Parathyroid adenoma (tissue), 2 donors: ENCODE measurements around the gene RIPOR3.

ENCODE experiments used
- H2AFZ ChIP-seq: fragments of 300-600 bp; sonication (generic); one replicate; pipeline ENCODE4 v1.7.0; 2017; ENCODE audit warnings: antibody characterized with exemption, mild to moderate bottlenecking
- H3K27ac ChIP-seq: fragments of 300-600 bp; sonication (generic); one replicate; pipeline ENCODE4 v1.7.0; 2017
- H3K27me3 ChIP-seq: fragments of 300-600 bp; sonication (generic); one replicate; pipeline ENCODE4 v1.7.0; 2017; ENCODE audit warnings: low read length; ENCODE audit not compliant: control insufficient read depth, insufficient read depth
- H3K36me3 ChIP-seq: fragments of 300-600 bp; sonication (generic); one replicate; pipeline ENCODE4 v1.7.0; 2017; ENCODE audit warnings: low read length; ENCODE audit not compliant: control insufficient read depth, insufficient read depth
- H3K4me1 ChIP-seq: fragments of 300-600 bp; sonication (generic); one replicate; pipeline ENCODE4 v1.7.0; 2017; ENCODE audit warnings: control low read depth
- H3K4me2 ChIP-seq: fragments of 300-600 bp; sonication (generic); one replicate; pipeline ENCODE4 v1.7.0; 2017; ENCODE audit warnings: low read length
- H3K4me3 ChIP-seq: fragments of 300-600 bp; sonication (generic); one replicate; pipeline ENCODE4 v1.7.0; 2017; ENCODE audit warnings: low read depth, low read length
- H3K79me2 ChIP-seq: fragments of 300-600 bp; sonication (generic); one replicate; pipeline ENCODE4 v1.7.0; 2017; ENCODE audit warnings: control low read depth
- H3K9ac ChIP-seq: fragments of 300-600 bp; sonication (generic); one replicate; pipeline ENCODE4 v1.7.0; 2017; ENCODE audit warnings: mild to moderate bottlenecking
- H3K9me3 ChIP-seq: fragments of 300-600 bp; sonication (generic); one replicate; pipeline ENCODE4 v1.7.0; 2017; ENCODE audit warnings: low read length; ENCODE audit not compliant: control insufficient read depth
- TF ChIP-seq, protein P1 (sequence below): fragments of 300-600 bp; sonication (generic); IDR thresholded peaks from one replicate; pipeline ENCODE4 v1.7.0; 2017; ENCODE audit warnings: antibody characterized with exemption, mild to moderate bottlenecking
- donor health status: primary hyperparathyroidism.

Gene RIPOR3

GRCh38 chr20:50633361-50633760 is 58.0 kb downstream of the RIPOR3 start:
- no peak overlapping the region for H3K27ac ChIP-seq
- TF ChIP-seq, protein P1, sequence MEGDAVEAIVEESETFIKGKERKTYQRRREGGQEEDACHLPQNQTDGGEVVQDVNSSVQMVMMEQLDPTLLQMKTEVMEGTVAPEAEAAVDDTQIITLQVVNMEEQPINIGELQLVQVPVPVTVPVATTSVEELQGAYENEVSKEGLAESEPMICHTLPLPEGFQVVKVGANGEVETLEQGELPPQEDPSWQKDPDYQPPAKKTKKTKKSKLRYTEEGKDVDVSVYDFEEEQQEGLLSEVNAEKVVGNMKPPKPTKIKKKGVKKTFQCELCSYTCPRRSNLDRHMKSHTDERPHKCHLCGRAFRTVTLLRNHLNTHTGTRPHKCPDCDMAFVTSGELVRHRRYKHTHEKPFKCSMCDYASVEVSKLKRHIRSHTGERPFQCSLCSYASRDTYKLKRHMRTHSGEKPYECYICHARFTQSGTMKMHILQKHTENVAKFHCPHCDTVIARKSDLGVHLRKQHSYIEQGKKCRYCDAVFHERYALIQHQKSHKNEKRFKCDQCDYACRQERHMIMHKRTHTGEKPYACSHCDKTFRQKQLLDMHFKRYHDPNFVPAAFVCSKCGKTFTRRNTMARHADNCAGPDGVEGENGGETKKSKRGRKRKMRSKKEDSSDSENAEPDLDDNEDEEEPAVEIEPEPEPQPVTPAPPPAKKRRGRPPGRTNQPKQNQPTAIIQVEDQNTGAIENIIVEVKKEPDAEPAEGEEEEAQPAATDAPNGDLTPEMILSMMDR = no peak
- H3K27me3 ChIP-seq = no peaks in the 10 kb centered on the region
- no peaks in the 10 kb centered on the region for H3K79me2 ChIP-seq
- H3K4me2 ChIP-seq = no peak overlapping the region
- no peak overlapping the region for H2AFZ ChIP-seq
- no peaks in the 10 kb centered on the region for H3K9me3 ChIP-seq
- H3K4me3 ChIP-seq = no peak overlapping the region
- H3K9ac ChIP-seq = no peak overlapping the region
- no peaks in the 10 kb centered on the region for H3K36me3 ChIP-seq
- peaks cover 17% of the 10 kb centered on the region for H3K4me1 ChIP-seq

GRCh38 chr20:50632701-50633100 is 58.6 kb downstream of the RIPOR3 start:
- H3K27me3 ChIP-seq = no peaks in the 10 kb centered on the region
- peaks cover 17% of the 10 kb centered on the region for H3K4me1 ChIP-seq
- H3K4me3 ChIP-seq = no peak overlapping the region
- no peak overlapping the region for H3K9ac ChIP-seq
- H2AFZ ChIP-seq = no peak overlapping the region
- no peak overlapping the region for H3K4me2 ChIP-seq
- H3K36me3 ChIP-seq = no peaks in the 10 kb centered on the region
- H3K9me3 ChIP-seq = no peaks in the 10 kb centered on the region
- H3K27ac ChIP-seq = no peak overlapping the region
- H3K79me2 ChIP-seq = no peaks in the 10 kb centered on the region
- TF ChIP-seq, protein P1 = no peak

GRCh38 chr20:50632236-50632635 is 59.1 kb downstream of the RIPOR3 start:
- H3K9me3 ChIP-seq = no peaks in the 10 kb centered on the region
- H2AFZ ChIP-seq = peak overlapping the region; percentile 0
- no peaks in the 10 kb centered on the region for H3K36me3 ChIP-seq
- H3K4me3 ChIP-seq = no peak overlapping the region
- TF ChIP-seq, protein P1 = no peak
- H3K27me3 ChIP-seq = no peaks in the 10 kb centered on the region
- H3K27ac ChIP-seq = no peak overlapping the region
- H3K4me2 ChIP-seq = no peak overlapping the region
- no peak overlapping the region for H3K9ac ChIP-seq
- peaks cover 13% of the 10 kb centered on the region for H3K4me1 ChIP-seq
- no peaks in the 10 kb centered on the region for H3K79me2 ChIP-seq

DNA sequence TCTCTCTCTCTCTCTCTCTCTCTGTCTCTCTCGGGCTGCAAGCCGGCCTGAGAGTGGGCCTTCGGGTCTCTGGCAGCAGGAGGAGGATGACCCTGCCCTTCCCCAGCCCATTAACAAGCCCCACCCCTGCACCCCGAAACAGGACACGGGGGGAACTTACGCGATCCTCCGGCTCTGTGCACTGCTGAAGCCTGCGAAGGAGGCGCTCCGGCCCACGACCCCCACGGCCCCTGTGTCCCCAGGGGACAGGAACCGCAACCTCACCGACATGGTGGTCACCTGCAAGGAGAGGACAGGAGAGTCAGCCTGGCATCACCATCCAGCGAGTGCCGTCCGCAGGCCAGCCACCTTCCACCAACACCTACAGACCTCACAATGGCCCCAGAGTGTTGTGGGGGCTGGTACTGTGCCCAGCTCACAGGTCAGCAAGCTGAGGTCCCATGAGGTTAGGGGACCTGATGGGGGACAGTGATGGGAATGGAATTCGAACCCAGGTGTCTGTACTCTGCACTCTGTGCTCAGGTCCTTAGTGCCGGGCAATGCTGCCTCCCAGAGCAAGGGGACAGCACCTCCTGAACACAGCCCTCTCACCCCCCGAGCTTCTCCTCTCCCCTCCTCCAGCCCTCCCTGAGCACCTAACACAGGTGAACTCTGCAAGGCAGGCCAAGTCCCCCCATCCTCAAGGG is 60.6 kb downstream of the RIPOR3 start:
- H3K9ac ChIP-seq = no peak overlapping the region
- H3K27ac ChIP-seq = no peak overlapping the region
- peaks cover 4% of the 10 kb centered on the region for H3K4me1 ChIP-seq
- H3K79me2 ChIP-seq = no peaks in the 10 kb centered on the region
- no peaks in the 10 kb centered on the region for H3K27me3 ChIP-seq
- no peak overlapping the region for H2AFZ ChIP-seq
- TF ChIP-seq, protein P1 = no peak
- no peak overlapping the region for H3K4me2 ChIP-seq
- H3K36me3 ChIP-seq = no peaks in the 10 kb centered on the region
- H3K9me3 ChIP-seq = no peaks in the 10 kb centered on the region
- no peak overlapping the region for H3K4me3 ChIP-seq

- Histone ChIP-seq H3K79me2 (no peaks in the 10 kb centered on the region), H3K9me3 (no peaks in the 10 kb centered on the region), H3K9ac (no peak overlapping the region), H3K27ac (no peak overlapping the region), H3K4me3 (no peak overlapping the region), H3K4me2 (no peak overlapping the region), H3K36me3 (no peaks in the 10 kb centered on the region), H3K27me3 (no peaks in the 10 kb centered on the region), H2AFZ (no peak overlapping the region), H3K4me1 (peaks cover 4% of the 10 kb centered on the region)
- TF ChIP-seq, protein P1 = no peak
Measured at GRCh38 chr20:50629670-50630045, 61.7 kb downstream of the RIPOR3 start.
